HG02678 (cell line): ENCODE results near the gene GIMAP1.
"Not testable (repeated sequence)": the region's sequence is repeated elsewhere in the genome, so short reads cannot be mapped to it uniquely, and the experiment has no call there.

Experiments used
- ATAC-seq: cut with Tn5 transposase; IDR thresholded peaks from one replicate; pipeline ENCODE4 v1.9.1; 2021; ENCODE audit warnings: mild to moderate bottlenecking, moderate library complexity; ENCODE audit not compliant: unreplicated experiment

GIMAP1 gene

DNA sequence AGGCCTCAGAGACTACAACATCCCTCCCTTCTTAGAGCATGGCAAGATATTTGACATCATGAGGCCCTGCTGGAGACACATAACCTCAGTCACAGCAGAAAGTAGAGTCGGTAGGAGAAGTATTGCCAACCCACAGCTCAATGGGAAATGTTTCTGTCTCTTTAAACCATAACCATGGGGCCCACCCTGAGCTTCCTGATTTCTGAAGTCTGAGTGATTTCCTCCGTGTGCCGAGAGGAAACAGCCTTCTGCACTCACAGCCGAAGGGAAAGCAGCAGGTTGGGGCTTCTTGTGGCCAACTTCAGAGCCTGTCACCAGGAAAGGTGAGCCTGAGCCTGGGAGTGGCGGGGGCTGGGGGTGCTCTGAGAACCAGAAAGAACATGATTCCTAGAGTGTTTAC is at the start of gene GIMAP1:
Gene GIMAP1 (plus strand): TSS at position 246 of the 400 bp plus-strand sequence. CDS start 2,435 bp downstream, outside the sequence.
- ATAC-seq: no peak

DNA sequence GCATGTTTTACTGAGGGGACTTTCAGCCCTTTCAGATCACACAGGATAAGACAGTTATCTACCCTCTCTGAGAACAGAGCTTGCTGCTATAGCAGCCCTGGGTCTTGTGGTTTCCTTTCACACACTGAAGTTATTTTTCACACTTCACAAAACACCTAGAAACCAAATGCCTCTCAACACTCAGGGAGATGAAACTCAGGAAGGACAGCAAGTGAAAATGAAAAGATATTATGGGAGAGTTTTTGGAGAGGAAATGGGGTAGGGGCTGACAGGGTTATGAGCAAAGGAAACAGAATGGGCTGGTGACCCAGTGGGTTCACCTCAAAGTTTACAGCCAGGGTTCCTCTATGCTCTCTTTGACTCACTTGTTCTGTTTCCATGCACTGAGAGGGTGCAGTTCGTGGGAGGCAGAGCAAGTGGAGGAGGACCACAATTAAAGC is 47.9 kb upstream of the GIMAP1 start:
- ATAC-seq: peak; percentile 78

DNA sequence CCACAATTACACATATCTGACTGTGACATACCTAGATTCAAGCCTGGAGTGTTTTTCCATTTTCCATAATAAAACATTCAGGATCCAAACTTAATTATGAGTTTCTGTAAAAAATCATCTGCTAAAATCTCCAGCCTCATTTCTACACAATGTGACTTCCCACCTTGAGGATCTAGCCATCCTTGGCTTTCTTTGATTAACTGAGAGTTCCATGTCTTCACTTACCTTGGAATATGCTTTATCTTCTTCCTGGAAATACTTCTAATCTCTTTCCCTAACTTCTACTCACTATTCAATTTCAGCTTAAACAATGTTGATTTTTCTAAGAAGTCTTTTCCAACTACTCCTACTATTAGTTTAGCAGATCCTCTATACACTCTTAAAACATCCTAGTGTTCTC is 47.4 kb upstream of the GIMAP1 start:
- ATAC-seq: no peak

DNA sequence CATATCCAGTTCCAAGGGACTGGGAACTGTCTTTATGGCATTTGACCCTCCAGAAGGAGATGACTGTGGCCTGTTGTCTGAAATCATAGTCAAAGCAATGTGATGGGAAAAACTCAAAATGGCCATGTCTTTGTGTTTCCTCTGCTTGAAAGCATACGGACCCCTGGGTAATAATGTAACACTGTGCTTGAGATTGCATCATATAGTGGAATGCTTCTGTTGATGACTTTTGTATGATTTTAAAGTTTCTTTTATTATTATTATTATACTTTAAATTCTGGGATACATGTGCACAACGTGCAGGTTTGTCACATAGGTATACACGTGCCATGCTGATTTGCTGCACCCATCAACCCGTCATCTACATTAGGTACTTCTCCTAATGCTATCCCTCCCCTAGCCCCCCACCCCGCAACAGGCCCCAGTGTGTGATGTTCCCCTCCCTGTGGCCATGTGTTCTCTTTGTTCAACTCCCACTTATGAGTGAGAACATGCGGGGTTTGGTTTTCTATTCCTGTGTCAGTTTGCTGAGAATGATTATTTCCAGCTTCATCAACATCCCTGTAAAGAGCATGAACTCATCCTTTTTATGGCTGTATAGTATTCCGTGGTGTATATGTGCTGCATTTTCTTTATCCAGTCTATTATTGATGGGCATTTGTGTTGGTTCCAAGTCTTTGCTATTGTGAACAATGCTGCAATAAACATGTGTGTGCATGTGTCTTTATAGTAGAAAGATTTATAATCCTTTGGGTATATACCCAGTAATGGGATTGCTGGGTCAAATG is 44.4 kb upstream of the GIMAP1 start:
- not testable (repeated sequence) for ATAC-seq

DNA sequence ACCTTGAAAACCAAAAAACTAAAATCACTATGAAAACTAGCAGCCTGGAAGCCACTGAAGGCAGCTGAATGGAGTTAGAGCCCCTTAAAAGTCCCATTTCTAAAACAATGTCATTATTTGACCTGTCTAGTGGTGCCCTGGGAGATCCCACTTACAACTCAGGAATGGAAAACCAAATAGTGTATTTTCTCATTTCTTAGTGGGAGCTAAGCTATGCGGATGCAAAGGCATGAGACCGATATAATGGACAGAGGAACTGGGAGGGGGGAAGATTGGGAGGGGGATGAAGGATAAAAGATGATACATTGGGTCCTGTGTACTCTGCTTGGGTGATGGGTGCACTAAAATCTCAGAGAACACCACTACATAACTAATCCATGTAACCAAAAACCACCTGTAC is 40.7 kb upstream of the GIMAP1 start:
- ATAC-seq: no peak

DNA sequence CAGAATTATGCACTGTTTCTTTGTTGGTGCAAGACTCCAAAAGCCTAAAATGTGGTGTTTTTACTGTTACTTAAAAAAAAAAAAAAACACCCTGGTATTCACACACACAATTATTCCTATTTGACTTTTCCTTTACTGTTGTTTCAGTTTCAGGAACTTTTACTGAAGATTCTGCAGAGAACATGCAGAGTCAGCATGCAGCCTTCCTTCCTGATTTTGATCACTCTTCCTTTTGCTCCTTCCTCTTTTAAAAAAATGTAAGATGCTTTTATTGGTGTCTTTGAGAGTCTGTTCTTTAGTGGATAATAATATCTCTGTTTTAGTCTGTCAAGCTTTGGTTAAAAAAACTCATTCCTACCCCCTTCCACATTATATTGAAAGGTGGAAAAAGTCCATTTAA is 40.1 kb upstream of the GIMAP1 start:
- not testable (repeated sequence) for ATAC-seq

DNA sequence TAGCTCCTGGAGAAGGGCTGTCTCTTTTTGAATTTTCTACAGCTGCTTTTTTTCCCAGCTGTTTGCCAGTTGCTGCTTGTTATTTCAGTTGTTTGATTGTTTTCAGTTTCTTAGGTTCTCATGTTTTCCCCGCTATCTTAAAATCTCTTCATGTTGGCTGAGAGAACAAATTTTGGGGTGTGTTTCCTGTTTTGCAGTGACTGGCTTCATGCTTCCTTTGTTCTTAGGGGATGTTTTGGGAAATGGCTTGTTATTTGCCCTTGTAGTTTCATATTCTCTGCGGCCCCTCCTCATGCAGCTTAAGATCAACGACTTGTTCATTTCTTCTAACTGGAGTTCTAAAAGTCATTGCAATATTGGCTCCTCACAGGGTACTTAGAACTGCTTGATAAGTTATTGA is 39.6 kb upstream of the GIMAP1 start:
- ATAC-seq: not testable (repeated sequence)

DNA sequence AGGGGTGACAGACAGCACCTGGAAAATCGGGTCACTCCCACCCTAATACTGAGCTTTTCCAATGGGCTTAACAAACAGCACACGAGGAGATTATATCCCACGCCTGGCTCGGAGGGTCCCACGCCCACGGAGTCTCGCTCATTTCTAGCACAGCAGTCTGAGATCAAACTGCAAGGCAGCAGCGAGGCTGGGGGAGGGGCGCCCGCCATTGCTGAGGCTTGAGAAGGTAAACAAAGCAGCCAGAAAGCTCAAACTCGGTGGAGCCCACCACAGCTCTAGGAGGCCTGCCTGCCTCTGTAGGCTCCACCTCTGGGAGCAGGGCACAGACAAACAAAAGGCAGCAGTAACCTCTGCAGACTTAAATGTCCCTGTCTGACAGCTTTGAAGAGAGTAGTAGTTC is 37.8 kb upstream of the GIMAP1 start:
- not testable (repeated sequence) for ATAC-seq

DNA sequence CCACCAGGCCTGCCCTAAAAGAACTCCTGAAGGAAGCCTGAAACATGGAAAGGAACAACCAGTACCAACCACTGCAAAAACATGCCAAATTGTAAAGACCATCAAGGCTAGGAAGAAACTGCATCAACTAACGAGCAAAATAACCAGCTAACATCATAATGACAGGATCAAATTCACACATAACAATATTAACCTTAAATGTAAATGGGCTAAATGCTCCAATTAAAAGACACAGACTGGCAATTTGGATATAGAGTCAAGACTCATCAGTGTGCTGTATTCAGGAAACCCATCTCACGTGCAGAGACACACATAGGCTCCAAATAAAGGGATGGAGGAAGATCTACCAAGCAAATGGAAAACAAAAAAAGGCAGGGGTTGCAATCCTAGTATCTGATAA is 36.0 kb upstream of the GIMAP1 start:
- ATAC-seq: not testable (repeated sequence)

DNA sequence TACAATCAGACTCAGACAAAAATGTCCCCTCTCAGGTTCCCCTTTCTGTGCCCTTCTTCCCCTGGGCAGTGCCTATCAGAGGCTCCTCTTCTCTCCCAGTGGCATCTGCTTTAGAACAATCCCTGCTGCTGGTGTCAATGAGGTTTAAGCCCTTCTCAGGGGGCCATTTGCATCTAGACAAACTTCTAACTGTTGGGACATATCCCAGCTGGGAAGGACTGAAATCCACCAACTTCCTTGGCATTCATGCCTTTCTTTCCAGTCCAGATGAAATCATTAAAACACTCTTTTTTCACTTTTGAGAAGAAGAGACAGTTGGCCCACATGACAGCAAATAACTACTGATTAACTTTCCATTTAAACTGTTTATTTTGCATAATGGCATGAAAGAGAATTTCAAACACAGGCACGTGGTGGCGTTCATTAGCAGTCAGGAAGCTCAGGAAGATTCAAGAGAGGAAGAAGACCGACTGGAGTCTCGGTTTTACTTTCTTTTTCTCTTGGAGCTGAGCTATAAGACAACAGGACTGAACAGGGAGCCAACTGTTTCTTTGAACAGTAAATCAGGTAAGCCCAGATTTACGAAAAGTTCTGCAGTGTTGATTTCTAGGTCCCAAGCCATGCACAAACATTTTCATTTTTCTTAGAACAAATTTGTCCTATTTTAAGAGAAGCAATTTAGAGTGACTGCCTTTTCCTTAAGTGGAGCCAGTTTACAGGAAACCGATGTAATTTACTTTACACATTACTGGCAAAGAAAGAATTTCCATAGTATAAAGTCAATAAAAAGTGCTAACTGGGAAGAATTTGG is 31.0 kb upstream of the GIMAP1 start, which contains the start of gene GIMAP2:
Gene GIMAP2 (plus strand): TSS at position 488 of the 811 bp plus-strand sequence. CDS start 1,354 bp downstream, outside the sequence.
- peak; percentile 97 for ATAC-seq

DNA sequence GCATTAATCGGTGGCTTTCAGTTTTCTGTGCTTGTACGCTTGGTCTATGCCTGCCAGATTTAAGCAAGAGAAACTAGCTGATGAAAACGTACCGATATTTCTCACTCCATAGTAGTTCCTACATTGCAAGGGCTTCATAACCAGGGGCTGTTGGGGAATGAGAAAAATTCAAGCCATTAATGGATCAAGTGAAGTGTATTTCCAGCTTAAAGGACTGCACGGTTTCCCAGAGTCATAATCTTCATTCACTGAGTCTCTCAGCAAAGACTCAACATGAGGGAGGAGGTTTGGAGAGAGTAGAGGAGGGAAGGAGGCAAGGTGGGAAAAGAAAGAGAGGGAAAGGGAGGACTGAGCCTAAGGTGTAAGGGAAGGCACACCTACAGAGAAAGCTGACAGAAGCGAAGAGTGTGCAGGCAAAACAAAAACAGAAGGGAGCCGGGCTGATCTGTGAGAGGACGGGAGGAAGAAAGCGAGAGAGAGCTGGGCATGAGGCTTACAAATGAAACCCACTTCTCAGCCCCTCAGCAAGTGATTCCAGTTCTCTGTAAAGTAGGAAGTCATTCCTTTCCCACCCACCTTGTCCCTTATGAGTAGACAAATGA is 30.3 kb upstream of the GIMAP1 start:
- ATAC-seq: peak; percentile 49

DNA sequence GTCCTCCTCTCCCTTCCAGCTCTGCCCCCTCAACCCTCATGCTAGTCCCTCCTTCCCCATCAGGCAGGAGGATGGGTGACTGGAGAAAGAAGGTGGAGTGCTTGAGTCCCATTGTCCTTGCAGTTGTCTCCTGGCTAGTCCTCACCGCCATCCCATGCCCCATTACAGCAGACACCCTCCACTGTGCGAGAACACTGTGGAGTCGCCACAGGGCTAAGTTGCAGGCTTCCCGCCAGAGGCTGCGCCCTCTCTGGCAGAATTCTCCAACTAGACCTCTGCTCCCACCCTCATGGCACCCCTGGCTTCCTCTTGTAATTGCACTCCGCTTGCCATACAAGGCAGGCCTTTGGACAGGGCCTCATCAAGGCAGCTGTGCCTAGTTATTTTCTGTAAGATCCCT is 27.8 kb upstream of the GIMAP1 start:
- ATAC-seq: no peak

DNA sequence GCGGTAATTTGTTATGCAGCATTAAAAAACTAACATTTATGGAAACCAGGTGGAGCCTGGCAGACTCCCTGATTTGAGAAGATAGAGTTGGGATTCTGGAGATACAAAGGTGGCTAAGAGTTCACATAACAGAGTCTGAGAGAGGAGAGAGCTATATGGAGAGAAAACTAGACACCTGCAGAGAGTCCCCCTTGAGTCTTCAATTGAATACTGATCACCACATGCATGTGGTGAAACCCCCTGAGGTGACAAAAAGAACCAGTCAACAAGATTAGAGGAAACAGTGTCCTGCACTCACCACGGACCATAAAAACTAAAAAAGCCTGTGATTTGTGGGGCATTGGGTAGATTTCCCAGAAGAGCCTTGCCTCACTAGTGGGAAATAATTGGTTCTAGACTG is 20.8 kb upstream of the GIMAP1 start:
- ATAC-seq: no peak

DNA sequence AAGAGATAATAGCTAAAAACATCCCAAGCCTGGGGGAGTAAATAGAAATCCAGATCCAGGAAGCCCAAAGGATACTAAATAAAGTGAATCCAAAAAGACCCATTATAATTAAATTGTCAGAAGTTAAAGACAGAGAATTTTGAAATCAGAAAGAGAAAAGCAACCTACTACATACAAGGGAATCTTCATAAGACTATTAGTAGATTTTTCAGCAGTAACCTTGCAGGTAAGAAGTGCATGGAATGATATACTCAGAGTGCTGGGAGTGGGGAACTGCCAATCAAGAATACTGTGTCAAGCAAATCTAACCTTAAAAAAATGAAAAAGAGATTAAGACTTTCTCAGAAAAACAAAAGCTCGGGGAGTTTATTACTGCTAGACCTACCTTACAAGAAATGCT is 13.2 kb upstream of the GIMAP1 start:
- ATAC-seq: no peak

DNA sequence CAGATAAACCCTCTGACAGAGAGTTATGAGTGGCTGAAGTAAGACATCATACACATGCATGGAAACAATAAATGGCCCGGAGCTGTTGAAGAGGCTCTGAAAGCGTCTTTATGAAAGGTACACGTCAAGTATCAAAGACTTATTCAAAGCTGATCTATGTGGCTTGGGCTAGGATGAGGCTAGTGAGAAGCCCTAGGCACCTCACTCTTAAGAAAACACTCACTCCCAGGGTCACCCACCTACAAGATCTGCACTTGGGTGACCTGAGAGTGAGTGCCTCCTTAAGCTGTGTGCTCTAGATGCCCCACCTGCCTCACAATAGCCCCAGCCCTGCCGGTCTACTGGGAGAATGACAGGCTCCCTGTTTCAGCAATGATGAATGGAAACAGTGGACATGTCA is 1.1 kb upstream of the GIMAP1 start:
- ATAC-seq: no peak

DNA sequence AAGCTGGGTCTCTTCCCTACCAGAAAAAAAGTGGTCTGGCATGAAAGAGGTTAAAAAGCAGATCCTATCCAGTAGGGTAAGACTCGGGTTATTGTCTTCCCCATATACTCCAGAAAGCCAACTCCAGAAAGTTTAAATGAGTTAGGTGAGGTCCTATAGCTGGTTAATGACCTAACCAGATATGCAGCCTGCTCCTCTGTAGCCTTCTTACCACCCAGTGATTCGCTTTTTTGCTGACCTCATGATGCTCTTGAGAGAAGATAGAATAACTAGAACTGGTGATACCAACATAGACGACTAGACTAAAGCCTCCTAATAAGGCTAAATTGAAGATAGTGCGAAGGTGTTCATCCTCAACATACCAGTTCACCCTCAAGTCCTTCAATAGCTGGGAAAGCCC is 675 bp upstream of the GIMAP1 start:
- ATAC-seq: no peak

DNA sequence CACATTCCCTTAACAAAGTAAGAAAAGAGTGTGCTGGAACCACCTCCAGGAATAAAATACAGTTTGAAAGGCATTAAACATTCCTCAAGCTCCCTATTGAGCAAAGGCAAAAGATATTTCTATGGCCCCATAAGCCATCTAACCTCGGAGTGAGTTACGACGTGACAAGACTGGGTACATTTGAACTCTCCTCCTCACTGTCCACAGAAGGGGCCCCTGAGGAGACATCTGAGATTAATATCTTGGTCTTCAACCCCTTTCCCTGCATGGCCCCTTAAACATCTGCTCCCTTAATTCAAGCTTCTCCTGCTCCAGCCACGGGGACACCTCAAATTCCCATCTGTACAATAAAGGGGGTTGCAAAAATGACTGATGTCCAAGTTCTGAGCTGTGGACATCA is 526 bp downstream of the GIMAP1 start:
- no peak for ATAC-seq

DNA sequence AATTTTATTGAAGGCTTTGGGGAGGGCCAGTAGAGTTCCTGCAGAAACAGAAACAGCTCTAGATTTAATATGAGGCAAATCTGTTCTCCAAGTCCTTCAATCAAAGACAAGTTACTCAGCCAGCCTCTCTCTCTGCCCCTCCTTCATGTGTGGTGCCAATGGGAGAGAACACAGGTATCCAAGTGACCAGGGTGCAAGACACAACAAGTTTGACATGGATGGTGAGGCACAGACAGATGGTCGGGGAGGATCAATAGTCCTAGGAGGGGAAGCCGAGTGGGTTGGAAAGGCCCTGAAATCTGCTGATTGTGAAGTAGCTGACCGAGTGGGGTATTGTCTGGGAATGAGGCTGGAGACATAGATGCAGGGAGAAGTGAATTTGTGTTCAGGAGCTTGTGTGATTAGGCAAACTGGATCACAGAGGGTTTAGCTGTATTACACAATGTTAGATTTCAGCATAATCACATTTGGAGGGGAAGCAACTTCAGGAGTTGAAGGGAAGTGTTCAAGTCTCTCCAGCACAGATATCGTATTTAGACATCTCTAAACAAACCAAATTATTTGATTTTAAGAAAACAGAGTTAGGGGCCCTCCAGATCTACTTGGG is 1.5 kb downstream of the GIMAP1 start:
- ATAC-seq: no peak

DNA sequence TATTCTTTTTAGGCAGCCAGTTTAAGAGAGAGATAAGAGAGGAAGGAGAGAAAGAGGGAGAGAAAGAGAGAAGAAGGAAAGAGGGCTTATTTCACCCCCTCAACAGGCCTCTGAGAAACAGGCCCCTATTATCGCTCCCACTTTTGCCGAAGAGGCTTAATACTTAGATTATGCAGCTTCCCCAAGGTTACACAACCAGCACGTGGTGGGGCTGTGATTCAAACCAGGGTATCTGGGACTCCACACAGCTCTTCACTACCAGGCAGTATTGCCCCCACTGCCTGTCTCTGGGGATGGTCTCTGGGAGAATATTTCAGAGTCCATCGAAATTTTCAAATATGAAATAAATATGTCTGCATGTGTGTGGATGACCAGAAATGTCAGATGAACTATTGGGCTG is 3.0 kb downstream of the GIMAP1 start:
- ATAC-seq: no peak

DNA sequence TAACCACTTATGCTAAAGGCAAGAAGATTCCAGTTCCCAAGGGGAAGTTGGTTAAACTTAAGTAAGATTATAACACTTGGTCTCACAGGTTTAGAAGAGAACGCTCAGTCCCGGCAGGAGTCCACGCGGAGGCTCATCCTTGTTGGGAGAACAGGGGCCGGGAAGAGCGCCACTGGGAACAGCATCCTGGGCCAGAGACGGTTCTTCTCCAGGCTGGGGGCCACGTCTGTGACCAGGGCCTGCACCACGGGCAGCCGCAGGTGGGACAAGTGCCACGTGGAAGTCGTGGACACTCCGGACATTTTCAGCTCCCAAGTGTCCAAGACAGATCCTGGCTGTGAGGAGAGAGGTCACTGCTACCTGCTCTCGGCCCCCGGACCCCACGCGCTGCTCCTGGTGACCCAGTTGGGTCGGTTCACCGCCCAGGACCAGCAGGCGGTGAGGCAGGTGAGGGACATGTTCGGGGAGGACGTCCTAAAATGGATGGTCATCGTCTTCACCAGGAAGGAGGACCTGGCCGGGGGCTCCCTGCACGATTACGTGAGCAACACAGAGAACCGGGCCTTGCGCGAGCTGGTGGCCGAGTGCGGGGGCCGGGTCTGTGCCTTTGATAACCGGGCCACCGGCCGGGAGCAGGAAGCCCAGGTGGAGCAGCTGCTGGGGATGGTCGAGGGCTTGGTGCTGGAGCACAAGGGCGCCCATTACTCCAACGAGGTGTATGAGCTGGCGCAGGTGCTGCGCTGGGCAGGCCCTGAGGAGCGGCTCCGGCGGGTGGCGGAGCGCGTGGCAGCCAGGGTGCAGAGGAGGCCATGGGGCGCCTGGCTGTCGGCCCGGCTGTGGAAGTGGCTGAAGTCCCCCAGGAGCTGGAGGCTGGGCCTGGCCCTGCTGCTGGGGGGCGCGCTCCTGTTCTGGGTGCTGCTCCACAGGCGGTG is 3.8 kb downstream of the GIMAP1 start:
- no peak for ATAC-seq
